ENCODE data around the gene MCF2L2. TPM values are rescaled to one million over a fixed set of nuclear protein-coding genes. Genes with fewer than 3 reads are reported as not detected.

The MCF2L2 gene
- total and polyA plus RNA-seq, 9 of the 15 experiments (the other 6 are each of a cell fraction or from before 2014, with no cell fraction given): 0.56 to 4.2 (median 3.0) TPM

DNA sequence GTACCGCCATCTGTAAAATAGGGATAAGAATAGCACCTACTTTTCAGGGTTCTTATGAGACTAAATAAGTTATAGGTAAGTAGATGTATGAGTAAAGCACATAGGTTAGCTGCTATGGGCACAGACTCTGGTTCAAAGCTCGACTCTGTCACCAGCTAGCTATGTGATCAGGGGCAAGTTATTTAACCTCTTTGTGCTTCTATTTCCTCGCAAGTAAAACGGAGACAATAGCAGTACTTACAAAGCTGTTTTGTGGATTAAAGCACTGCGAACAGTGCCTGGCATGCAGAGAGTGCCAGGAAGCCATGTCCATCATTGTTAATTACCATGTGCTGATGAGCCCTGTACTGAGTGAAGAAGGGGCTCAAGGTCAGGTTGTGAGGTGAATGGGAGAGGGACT is 267.8 kb downstream of the MCF2L2 start (continued):
- TF ChIP-seq ZBTB40 (IDR thresholded peaks at IDR 0.05) (no peak), ZBTB40 (CRISPR knock-in tag; IDR thresholded peaks at IDR 0.05) (no peak), BCL6 (CRISPR knock-in tag; IDR thresholded peaks at IDR 0.05) (no peak), ZFP30 (CRISPR knock-in tag; IDR thresholded peaks at IDR 0.05; ENCODE audit: borderline replicate concordance) (no peak), SAFB (IDR thresholded peaks at IDR 0.05; ENCODE audit: borderline replicate concordance, low read depth, low read length) (no peak), KLF13 (tag; IDR thresholded peaks at IDR 0.05; ENCODE audit: borderline replicate concordance, low read depth) (no peak), ILK (tag; IDR thresholded peaks at IDR 0.05; ENCODE audit: borderline replicate concordance, low read depth) (no peak)
